ENCODE results near the gene ST3GAL2. TPM values are rescaled to one million over a fixed set of nuclear protein-coding genes. Genes with fewer than 3 reads are reported as not detected.

Gene ST3GAL2
- total and polyA plus RNA-seq, 2 donors (not counting 1 experiment from before 2014, with no cell fraction given), result 13.5 to 17.8 TPM

- Histone ChIP-seq H3K9ac (ENCODE audit: insufficient read depth, low read length) (no peak overlapping the region), H3K4me2 (ENCODE audit: extremely low read depth, insufficient read depth, low read length) (no peak overlapping the region), H4K20me1 (ENCODE audit: control insufficient read depth, extremely low read depth, insufficient read depth, low read length) (no peaks in the 10 kb centered on the region), H3K4me1 (ENCODE audit: control insufficient read depth, extremely low read depth, insufficient read depth, low read length) (peaks cover 10% of the 10 kb centered on the region), H3K4me3 (replicated peaks in 1 of 4; ENCODE audit: control extremely low read depth in 1 of 4, insufficient read depth in 1 of 4, low read depth in 3 of 4, low read length in 4 of 4) (no peak overlapping the region), H2AFZ (ENCODE audit: low read length) (no peak overlapping the region), H3K27me3 (ENCODE audit: control insufficient read depth, insufficient read depth, low read length) (no peaks in the 10 kb centered on the region), H3K36me3 (ENCODE audit: control insufficient read depth, insufficient read depth, low read length) (peaks cover 4% of the 10 kb centered on the region), H3K79me2 (ENCODE audit: control insufficient read depth, insufficient read depth, low read length) (no peaks in the 10 kb centered on the region), H3K27ac (ENCODE audit: insufficient read depth, low read length) (no peak overlapping the region), H3K9me3 (ENCODE audit: control insufficient read depth, insufficient read depth, low read depth, low read length) (no peaks in the 10 kb centered on the region)
- peak; percentile 9 to 51 for DNase-seq (ENCODE audit: low read depth in 2 of 2)
- TF ChIP-seq CTCF (conservative IDR thresholded peaks at IDR 0.05 in 1 of 2, IDR thresholded peaks at IDR 0.05 in 1 of 2; ENCODE audit: low read depth in 1 of 2, low read length in 2 of 2), result no peak
- TF ChIP-seq EZH2 (IDR thresholded peaks at IDR 0.05; ENCODE audit: low read length, missing control alignments), result no peak
These were observed 35.8 kb downstream of the ST3GAL2 start for GRCh38 chr16:70402916-70403659.

GRCh38 chr16:70399951-70400350 is 38.9 kb downstream of the ST3GAL2 start:
- Histone ChIP-seq H3K27ac (ENCODE audit: insufficient read depth, low read length) (no peak overlapping the region), H3K4me1 (ENCODE audit: control insufficient read depth, extremely low read depth, insufficient read depth, low read length) (peaks cover 10% of the 10 kb centered on the region), H2AFZ (ENCODE audit: low read length) (no peak overlapping the region), H3K9ac (ENCODE audit: insufficient read depth, low read length) (no peak overlapping the region), H3K36me3 (ENCODE audit: control insufficient read depth, insufficient read depth, low read length) (peaks cover 4% of the 10 kb centered on the region), H3K4me3 (replicated peaks in 1 of 4; ENCODE audit: control extremely low read depth in 1 of 4, insufficient read depth in 1 of 4, low read depth in 3 of 4, low read length in 4 of 4) (no peak overlapping the region), H3K9me3 (ENCODE audit: control insufficient read depth, insufficient read depth, low read depth, low read length) (no peaks in the 10 kb centered on the region), H3K79me2 (ENCODE audit: control insufficient read depth, insufficient read depth, low read length) (no peaks in the 10 kb centered on the region), H3K27me3 (ENCODE audit: control insufficient read depth, insufficient read depth, low read length) (no peaks in the 10 kb centered on the region), H3K4me2 (ENCODE audit: extremely low read depth, insufficient read depth, low read length) (no peak overlapping the region), H4K20me1 (ENCODE audit: control insufficient read depth, extremely low read depth, insufficient read depth, low read length) (no peaks in the 10 kb centered on the region)
- no peak for DNase-seq (ENCODE audit: low read depth in 2 of 2)
- TF ChIP-seq CTCF (conservative IDR thresholded peaks at IDR 0.05 in 1 of 2, IDR thresholded peaks at IDR 0.05 in 1 of 2; ENCODE audit: low read depth in 1 of 2, low read length in 2 of 2) (no peak), EZH2 (IDR thresholded peaks at IDR 0.05; ENCODE audit: low read length, missing control alignments) (no peak)

- no peak for TF ChIP-seq EZH2 (IDR thresholded peaks at IDR 0.05; ENCODE audit: low read length, missing control alignments)
- no peak for TF ChIP-seq CTCF (conservative IDR thresholded peaks at IDR 0.05 in 1 of 2, IDR thresholded peaks at IDR 0.05 in 1 of 2; ENCODE audit: low read depth in 1 of 2, low read length in 2 of 2)
- H3K27ac ChIP-seq (ENCODE audit: insufficient read depth, low read length), result no peak overlapping the region
- H3K79me2 ChIP-seq (ENCODE audit: control insufficient read depth, insufficient read depth, low read length), result no peaks in the 10 kb centered on the region
- H3K9me3 ChIP-seq (ENCODE audit: control insufficient read depth, insufficient read depth, low read depth, low read length), result no peaks in the 10 kb centered on the region
- H3K4me3 ChIP-seq (replicated peaks in 1 of 4; ENCODE audit: control extremely low read depth in 1 of 4, insufficient read depth in 1 of 4, low read depth in 3 of 4, low read length in 4 of 4), result no peak overlapping the region
- H3K9ac ChIP-seq (ENCODE audit: insufficient read depth, low read length), result no peak overlapping the region
- H3K27me3 ChIP-seq (ENCODE audit: control insufficient read depth, insufficient read depth, low read length), result no peaks in the 10 kb centered on the region
- H2AFZ ChIP-seq (ENCODE audit: low read length), result no peak overlapping the region
- no peak for DNase-seq (ENCODE audit: low read depth in 2 of 2)
- H3K4me2 ChIP-seq (ENCODE audit: extremely low read depth, insufficient read depth, low read length), result no peak overlapping the region
- peaks cover 7% of the 10 kb centered on the region for H3K4me1 ChIP-seq (ENCODE audit: control insufficient read depth, extremely low read depth, insufficient read depth, low read length)
- peaks cover 4% of the 10 kb centered on the region for H3K36me3 ChIP-seq (ENCODE audit: control insufficient read depth, insufficient read depth, low read length)
- H4K20me1 ChIP-seq (ENCODE audit: control insufficient read depth, extremely low read depth, insufficient read depth, low read length), result no peaks in the 10 kb centered on the region
These were observed 39.5 kb downstream of the ST3GAL2 start for GRCh38 chr16:70399381-70399780.

Data from fibroblast of lung (primary cell).